GM21825 (cell line): ENCODE measurements around the gene HNF4A.

Experiments used
- ATAC-seq: cut with Tn5 transposase; IDR thresholded peaks from one replicate; pipeline ENCODE4 v1.9.1; 2021; ENCODE audit warnings: mild to moderate bottlenecking, moderate library complexity; ENCODE audit not compliant: unreplicated experiment

HNF4A gene

GRCh38 chr20:44392088-44392775, 36.7 kb downstream of the HNF4A start:
- no peak for ATAC-seq

- no peak for ATAC-seq
Measured at GRCh38 chr20:44392776-44393607, 37.5 kb downstream of the HNF4A start.

GRCh38 chr20:44393608-44394451, 38.3 kb downstream of the HNF4A start:
- no peak for ATAC-seq

- no peak for ATAC-seq
Measured at GRCh38 chr20:44394452-44394701, 38.9 kb downstream of the HNF4A start.

- no peak for ATAC-seq
Measured at GRCh38 chr20:44394702-44395460, 39.4 kb downstream of the HNF4A start.

GRCh38 chr20:44395461-44396340, 40.2 kb downstream of the HNF4A start:
- ATAC-seq = no peak

GRCh38 chr20:44396369-44397130, 41.1 kb downstream of the HNF4A start:
- no peak for ATAC-seq

- ATAC-seq = no peak
Measured at GRCh38 chr20:44398335-44398734, 42.8 kb downstream of the HNF4A start.

- no peak for ATAC-seq
Measured at GRCh38 chr20:44399446-44399845, 43.9 kb downstream of the HNF4A start.

- ATAC-seq = no peak
Measured at GRCh38 chr20:44400671-44400969, 45.1 kb downstream of the HNF4A start.

GRCh38 chr20:44400970-44401769, 45.7 kb downstream of the HNF4A start:
- ATAC-seq = no peak

- no peak for ATAC-seq
Measured at GRCh38 chr20:44401770-44402390, 46.4 kb downstream of the HNF4A start.

- ATAC-seq = no peak
Measured at GRCh38 chr20:44402391-44403193, 47.1 kb downstream of the HNF4A start.

GRCh38 chr20:44403194-44404112, 48.0 kb downstream of the HNF4A start:
- ATAC-seq = no peak

- ATAC-seq = no peak
Measured at GRCh38 chr20:44404204-44405181, 49.0 kb downstream of the HNF4A start.
